CD14-positive monocyte (primary cell): Measurements from ENCODE around the gene RLBP1. TPM values are rescaled to one million over a fixed set of nuclear protein-coding genes. Genes with fewer than 3 reads are reported as not detected.
A peak's percentile ranks its signal among the peaks of the same experiment; 100 is the strongest.

Experiments
- DNase-seq, 3 donors: peaks; one replicate each; pipeline ENCODE4 v3.0.0-alpha.2; 2011 to 2022
- H2AFZ ChIP-seq: 2 replicates; pipeline ENCODE4 v1.6.0; 2012; ENCODE audit warnings: mild to moderate bottlenecking, low read depth, low read length, inconsistent platforms; ENCODE audit not compliant: insufficient read depth, poor library complexity, severe bottlenecking
- H3K27ac ChIP-seq, 2 donors: 1 replicate in 1 of 2; 2 replicates in 1 of 2; pipeline ENCODE4 v1.5.1; 2012 to 2013; ENCODE audit warnings: low read length in 2 of 2, control low read depth in 1 of 2, inconsistent platforms in 1 of 2, low read depth in 1 of 2, mild to moderate bottlenecking in 1 of 2
- H3K27me3 ChIP-seq, 2 donors: one replicate each; pipeline versions ENCODE4 v1.6.0 to v1.6.1; 2011 to 2013; ENCODE audit warnings: low read length in 2 of 2; ENCODE audit not compliant: control insufficient read depth in 2 of 2, insufficient read depth in 2 of 2
- H3K36me3 ChIP-seq, 2 donors: replicated peaks in 1 of 2; 1 replicate in 1 of 2; 2 replicates in 1 of 2; pipeline versions ENCODE4 v1.5.1 to v1.6.1; 2012 to 2013; ENCODE audit warnings: low read length in 2 of 2, control low read depth in 1 of 2, inconsistent platforms in 1 of 2, mild to moderate bottlenecking in 1 of 2; ENCODE audit not compliant: insufficient read depth in 2 of 2, control insufficient read depth in 1 of 2
- H3K4me1 ChIP-seq, 2 donors: 1 replicate in 1 of 2; 2 replicates in 1 of 2; pipeline versions ENCODE4 v1.5.1 to v1.6.1; 2012 to 2013; ENCODE audit warnings: low read length in 2 of 2, control low read depth in 1 of 2, inconsistent platforms in 1 of 2, mild to moderate bottlenecking in 1 of 2, moderate library complexity in 1 of 2; ENCODE audit not compliant: insufficient read depth in 2 of 2, control insufficient read depth in 1 of 2
- H3K4me2 ChIP-seq: replicated peaks from 2 replicates; pipeline ENCODE3; 2012; ENCODE audit warnings: low read length, moderate library complexity, mild to moderate bottlenecking; ENCODE audit not compliant: poor library complexity, severe bottlenecking; ENCODE audit errors: extremely low read depth
- H3K4me3 ChIP-seq, 3 experiments: fragments of 200-600 bp in 1 of 3; sonication (generic) in 1 of 3; replicated peaks in 1 of 3; 1 replicate in 2 of 3; 2 replicates in 1 of 3; pipeline ENCODE4 v1.5.1; 2011 to 2013; ENCODE audit warnings: low read length in 3 of 3, mild to moderate bottlenecking in 3 of 3, control low read depth in 2 of 3, low read depth in 2 of 3, inconsistent platforms in 1 of 3, moderate library complexity in 1 of 3
- H3K79me2 ChIP-seq: 2 replicates; pipeline ENCODE4 v1.6.0; 2012; ENCODE audit warnings: mild to moderate bottlenecking, control low read depth, inconsistent platforms, low read length, moderate library complexity; ENCODE audit not compliant: insufficient read depth
- H3K9ac ChIP-seq: 2 replicates; pipeline ENCODE4 v1.6.0; 2017; ENCODE audit warnings: low read length, mild to moderate bottlenecking; ENCODE audit not compliant: insufficient read depth, poor library complexity, severe bottlenecking
- H3K9me3 ChIP-seq, 2 donors: replicated peaks in 1 of 2; 1 replicate in 1 of 2; 2 replicates in 1 of 2; pipeline versions ENCODE4 v1.5.1 to v1.6.1; 2012 to 2013; ENCODE audit warnings: low read length in 2 of 2, control low read depth in 1 of 2; ENCODE audit not compliant: control insufficient read depth in 1 of 2, insufficient read depth in 1 of 2
- H4K20me1 ChIP-seq: 2 replicates; pipeline ENCODE4 v1.6.0; 2012; ENCODE audit warnings: mild to moderate bottlenecking, low read length, control low read depth, moderate library complexity; ENCODE audit not compliant: insufficient read depth
- H3K27ac Mint-ChIP-seq, 7 donors: one replicate each; pipeline ENCODE4 v1.8.0; 2020; ENCODE audit warnings: mild to moderate bottlenecking in 7 of 7, mixed read lengths in 7 of 7, moderate library complexity in 6 of 7, inconsistent platforms in 2 of 7
- H3K27me3 Mint-ChIP-seq, 3 donors: one replicate each; pipeline ENCODE4 v1.8.0; 2021 to 2022; ENCODE audit warnings: low read depth in 3 of 3, mild to moderate bottlenecking in 3 of 3, mixed read lengths in 3 of 3, moderate library complexity in 3 of 3, inconsistent platforms in 1 of 3
- H3K36me3 Mint-ChIP-seq, 2 donors: one replicate each; pipeline ENCODE4 v1.8.0; 2020; ENCODE audit warnings: mixed read lengths in 2 of 2, inconsistent platforms in 1 of 2, mild to moderate bottlenecking in 1 of 2
- H3K4me1 Mint-ChIP-seq: one replicate; pipeline ENCODE4 v1.8.0; 2020; ENCODE audit warnings: mild to moderate bottlenecking, mixed read lengths
- H3K4me3 Mint-ChIP-seq, 2 donors: one replicate each; pipeline ENCODE4 v1.8.0; 2020; ENCODE audit warnings: mild to moderate bottlenecking in 2 of 2, mixed read lengths in 2 of 2, moderate library complexity in 1 of 2
- H3K9me3 Mint-ChIP-seq, 7 donors: one replicate each; pipeline ENCODE4 v1.8.0; 2020 to 2022; ENCODE audit warnings: mixed read lengths in 7 of 7, mild to moderate bottlenecking in 6 of 7, moderate library complexity in 6 of 7, inconsistent platforms in 2 of 7
- WGBS: methylation state at CpG from one replicate; pipeline ENCODE4 v1.1.5; 2013; ENCODE audit warnings: missing lambda C conversion rate; ENCODE audit not compliant: insufficient coverage; 5-methylcytosine and 5-hydroxymethylcytosine counted together
- intact Hi-C, 2 donors: fragments of 100-400 bp; cut with micrococcal nuclease; formaldehyde crosslinking; loops; one replicate each; pipeline versions ENCODE4 v1.15.0 to v1.15.1; 2023
- polyA plus RNA-seq, 3 donors: library from polyadenylated mRNA; depleted of rRNA in 1 of 3; unstranded in 2 of 3; stranded (reverse) in 1 of 3; fragments of 300-500 nt in 2 of 3; fragments of >200 nt in 1 of 3; fragmentation: Illumina TruSeq in 2 of 3; gene quantifications; 1 replicate in 2 of 3; 2 replicates in 1 of 3; pipeline ENCODE4 v1.2.3, GENCODE V29; 2012 to 2021
- TF ChIP-seq, protein P1 (sequence below): fragments of 200-600 bp; IDR thresholded peaks from one replicate; pipeline ENCODE4 v1.8.0; 2022; ENCODE audit warnings: antibody characterized with exemption, mild to moderate bottlenecking

The RLBP1 gene
- polyA plus RNA-seq, 3 donors: not detected

DNA sequence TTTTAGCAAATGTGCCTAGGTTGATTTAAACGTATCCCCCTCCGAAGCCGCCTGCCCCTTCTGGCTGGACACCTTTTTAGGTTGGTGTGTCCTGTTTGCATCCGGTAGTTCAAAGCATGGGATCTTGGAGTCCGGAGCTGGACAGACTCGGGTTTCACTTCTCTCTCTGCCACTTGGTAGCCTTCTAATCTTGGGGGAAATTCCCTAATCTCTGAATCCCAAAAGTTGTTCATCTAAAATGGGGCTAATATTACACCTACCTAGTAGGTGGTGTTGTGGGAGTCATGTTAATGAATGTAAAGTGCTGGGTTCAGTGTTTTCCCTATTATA, 23.2 kb upstream of the RLBP1 start:
- Histone ChIP-seq H2AFZ (peak overlapping the region; percentile 97), H3K4me2 (peak overlapping the region; percentile 84), H3K9me3 (no peaks in the 10 kb centered on the region), H3K36me3 (peaks cover 9 to 17% of the 10 kb centered on the region in 2 donors), H3K9ac (peak overlapping the region; percentile 66), H3K4me3 (peak overlapping the region; percentile 66 to 87 (median 77)), H4K20me1 (no peaks in the 10 kb centered on the region), H3K27me3 (no peaks in the 10 kb centered on the region), H3K27ac (peak overlapping the region in 1 of 2 donors; percentile 69), H3K79me2 (peaks cover 43% of the 10 kb centered on the region), H3K4me1 (peaks cover 17 to 18% of the 10 kb centered on the region in 2 donors)
- Mint-ChIP-seq H3K9me3 (peaks cover 0 to 12% (median 3%) of the 10 kb centered on the region in 7 donors), H3K4me3 (peak overlapping the region; percentile 90 to 96), H3K27me3 (peaks cover 0 to 6% (median 2%) of the 10 kb centered on the region in 3 donors), H3K27ac (peak overlapping the region in 6 of 7 donors; percentile 76 to 97 (median 91)), H3K4me1 (peaks cover 44% of the 10 kb centered on the region), H3K36me3 (peaks cover 15 to 19% of the 10 kb centered on the region in 2 donors)
- 0% methylated on average over 2 of the region's 6 CpGs for WGBS
- intact Hi-C loops: loop anchor here in 1 of 2 donors (5.0 kb wide), 1 partner anchor 37 kb away; no protein-coding TSS in a partner anchor
- TF ChIP-seq, protein P1, sequence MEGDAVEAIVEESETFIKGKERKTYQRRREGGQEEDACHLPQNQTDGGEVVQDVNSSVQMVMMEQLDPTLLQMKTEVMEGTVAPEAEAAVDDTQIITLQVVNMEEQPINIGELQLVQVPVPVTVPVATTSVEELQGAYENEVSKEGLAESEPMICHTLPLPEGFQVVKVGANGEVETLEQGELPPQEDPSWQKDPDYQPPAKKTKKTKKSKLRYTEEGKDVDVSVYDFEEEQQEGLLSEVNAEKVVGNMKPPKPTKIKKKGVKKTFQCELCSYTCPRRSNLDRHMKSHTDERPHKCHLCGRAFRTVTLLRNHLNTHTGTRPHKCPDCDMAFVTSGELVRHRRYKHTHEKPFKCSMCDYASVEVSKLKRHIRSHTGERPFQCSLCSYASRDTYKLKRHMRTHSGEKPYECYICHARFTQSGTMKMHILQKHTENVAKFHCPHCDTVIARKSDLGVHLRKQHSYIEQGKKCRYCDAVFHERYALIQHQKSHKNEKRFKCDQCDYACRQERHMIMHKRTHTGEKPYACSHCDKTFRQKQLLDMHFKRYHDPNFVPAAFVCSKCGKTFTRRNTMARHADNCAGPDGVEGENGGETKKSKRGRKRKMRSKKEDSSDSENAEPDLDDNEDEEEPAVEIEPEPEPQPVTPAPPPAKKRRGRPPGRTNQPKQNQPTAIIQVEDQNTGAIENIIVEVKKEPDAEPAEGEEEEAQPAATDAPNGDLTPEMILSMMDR: no peak
- peak in 1 of 3 donors; percentile 46 for DNase-seq

GRCh38 chr15:89243691-89244573, 22.6 kb upstream of the RLBP1 start, which contains the start of gene FANCI:
Gene FANCI (plus strand): TSS chr15:89243979. CDS start chr15:89247648, 3,669 bp downstream.
- Histone ChIP-seq H3K4me3 (peak within 1 kb of the TSS; percentile 66 to 87 (median 77)), H4K20me1 (no peaks in the 10 kb centered on the region), H3K27me3 (no peaks in the 10 kb centered on the region), H2AFZ (peak within 1 kb of the TSS; percentile 97), H3K9me3 (no peaks in the 10 kb centered on the region), H3K79me2 (peaks cover 43% of the 10 kb centered on the region), H3K4me2 (peak within 1 kb of the TSS; percentile 84), H3K9ac (peak within 1 kb of the TSS; percentile 66), H3K4me1 (peaks cover 17 to 18% of the 10 kb centered on the region in 2 donors), H3K27ac (peak within 1 kb of the TSS; percentile 4 to 69), H3K36me3 (peaks cover 9 to 11% of the 10 kb centered on the region in 2 donors)
- peaks cover 12 to 14% of the 10 kb centered on the region in 2 donors for H3K36me3 Mint-ChIP-seq
- peaks cover 46% of the 10 kb centered on the region for H3K4me1 Mint-ChIP-seq
- DNase-seq: peak; percentile 83 to 87 (median 85)
- TF ChIP-seq, protein P1: no peak
- WGBS: under 1% methylated on average over 64 of the region's 69 CpGs
- H3K27ac Mint-ChIP-seq: peak within 1 kb of the TSS; percentile 76 to 97 (median 90)
- peaks cover 0 to 12% (median 3%) of the 10 kb centered on the region in 7 donors for H3K9me3 Mint-ChIP-seq
- peak within 1 kb of the TSS; percentile 90 to 96 for H3K4me3 Mint-ChIP-seq
- peaks cover 0 to 6% (median 2%) of the 10 kb centered on the region in 3 donors for H3K27me3 Mint-ChIP-seq
- intact Hi-C loops: loop anchor here in 1 of 2 donors (5.0 kb wide), 1 partner anchor 37 kb away; no protein-coding TSS in a partner anchor
